Neural crest cell (in vitro differentiated cells): ENCODE measurements around the gene SKIDA1. TPM values are rescaled to one million over a fixed set of nuclear protein-coding genes. Genes with fewer than 3 reads are reported as not detected.
A peak's percentile ranks its signal among the peaks of the same experiment; 100 is the strongest.

ENCODE experiments used
- DNase-seq: peaks from one replicate; pipeline ENCODE4 v3.0.0; 2021; ENCODE audit warnings: low read depth, mixed read lengths, low spot score
- H3K27ac Mint-ChIP-seq: one replicate; pipeline ENCODE4 v1.8.0; 2021; ENCODE audit warnings: mild to moderate bottlenecking, mixed read lengths; ENCODE audit not compliant: unreplicated experiment
- H3K27me3 Mint-ChIP-seq: 2 replicates; pipeline ENCODE4 v1.8.0; 2021; ENCODE audit warnings: low read depth, mild to moderate bottlenecking, mixed read lengths
- H3K36me3 Mint-ChIP-seq: 2 replicates; pipeline ENCODE4 v1.8.0; 2021; ENCODE audit warnings: low read depth, mild to moderate bottlenecking, mixed read lengths
- H3K4me1 Mint-ChIP-seq: 2 replicates; pipeline ENCODE4 v1.8.0; 2021; ENCODE audit warnings: mixed read lengths
- H3K4me3 Mint-ChIP-seq: one replicate; pipeline ENCODE4 v1.8.0; 2021; ENCODE audit warnings: mild to moderate bottlenecking, mixed read lengths
- H3K9me3 Mint-ChIP-seq: 2 replicates; pipeline ENCODE4 v1.8.0; 2021; ENCODE audit warnings: mixed read lengths
- total RNA-seq: library from RNA; stranded (reverse); gene quantifications from 2 replicates; pipeline ENCODE4 v1.2.1, GENCODE V29; 2021
- TF ChIP-seq, protein P1 (sequence below): fragments of 200-600 bp; sonication (generic); conservative IDR thresholded peaks from 2 replicates; pipeline ENCODE4 v1.5.0; 2021; ENCODE audit warnings: antibody characterized with exemption, mild to moderate bottlenecking

SKIDA1 gene
- total RNA-seq, 1 donor from 2014 or later, result 53.0 TPM

DNA sequence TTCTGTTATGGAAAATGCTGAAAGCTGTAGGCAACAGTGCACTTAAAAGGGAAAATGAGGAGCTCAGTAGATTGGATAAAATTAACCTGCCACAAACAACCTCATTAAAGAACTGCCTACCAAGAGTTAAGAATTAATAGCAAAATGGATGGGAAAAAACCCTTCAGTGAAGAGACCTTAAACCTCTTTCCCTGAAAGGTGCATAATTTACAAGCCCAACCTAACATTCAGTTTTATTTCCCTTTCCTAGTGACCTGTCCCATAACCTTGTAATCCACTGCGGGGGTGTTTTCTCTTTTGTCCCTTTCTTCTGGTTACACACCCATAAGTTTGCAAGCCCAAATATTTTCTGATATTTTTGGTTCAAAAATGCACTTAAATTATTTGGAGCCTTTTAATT, 21.9 kb downstream of the SKIDA1 start:
- Mint-ChIP-seq H3K4me3 (peak overlapping the region; percentile 92), H3K4me1 (peaks cover 88% of the 10 kb centered on the region), H3K27ac (peak overlapping the region; percentile 72), H3K36me3 (no peaks in the 10 kb centered on the region), H3K9me3 (no peaks in the 10 kb centered on the region), H3K27me3 (peaks cover 4% of the 10 kb centered on the region)
- TF ChIP-seq, protein P1, sequence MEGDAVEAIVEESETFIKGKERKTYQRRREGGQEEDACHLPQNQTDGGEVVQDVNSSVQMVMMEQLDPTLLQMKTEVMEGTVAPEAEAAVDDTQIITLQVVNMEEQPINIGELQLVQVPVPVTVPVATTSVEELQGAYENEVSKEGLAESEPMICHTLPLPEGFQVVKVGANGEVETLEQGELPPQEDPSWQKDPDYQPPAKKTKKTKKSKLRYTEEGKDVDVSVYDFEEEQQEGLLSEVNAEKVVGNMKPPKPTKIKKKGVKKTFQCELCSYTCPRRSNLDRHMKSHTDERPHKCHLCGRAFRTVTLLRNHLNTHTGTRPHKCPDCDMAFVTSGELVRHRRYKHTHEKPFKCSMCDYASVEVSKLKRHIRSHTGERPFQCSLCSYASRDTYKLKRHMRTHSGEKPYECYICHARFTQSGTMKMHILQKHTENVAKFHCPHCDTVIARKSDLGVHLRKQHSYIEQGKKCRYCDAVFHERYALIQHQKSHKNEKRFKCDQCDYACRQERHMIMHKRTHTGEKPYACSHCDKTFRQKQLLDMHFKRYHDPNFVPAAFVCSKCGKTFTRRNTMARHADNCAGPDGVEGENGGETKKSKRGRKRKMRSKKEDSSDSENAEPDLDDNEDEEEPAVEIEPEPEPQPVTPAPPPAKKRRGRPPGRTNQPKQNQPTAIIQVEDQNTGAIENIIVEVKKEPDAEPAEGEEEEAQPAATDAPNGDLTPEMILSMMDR, result no peak
- no peak for DNase-seq

DNA sequence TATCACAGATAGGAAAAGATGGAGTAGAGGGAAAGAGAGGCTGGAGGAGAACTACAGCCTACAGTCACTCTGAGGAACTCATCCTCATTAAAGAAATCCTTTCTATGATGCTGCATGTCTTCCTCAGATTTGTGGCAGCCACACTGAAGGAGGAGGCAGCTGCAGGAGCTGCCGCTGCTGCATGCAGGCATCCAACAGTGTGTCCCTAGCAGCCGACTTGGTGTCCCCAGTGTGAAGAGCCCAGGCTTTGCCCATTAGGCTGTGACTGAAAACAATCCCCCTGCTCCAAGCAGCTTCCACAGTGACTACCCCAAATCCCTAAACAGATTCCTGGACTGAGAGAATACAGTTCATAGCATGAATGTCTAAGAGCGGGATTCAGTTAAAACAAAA, 23.1 kb downstream of the SKIDA1 start:
- H3K4me3 Mint-ChIP-seq, result peak overlapping the region; percentile 92
- H3K36me3 Mint-ChIP-seq, result no peaks in the 10 kb centered on the region
- peak overlapping the region; percentile 46 for H3K27ac Mint-ChIP-seq
- no peak for DNase-seq
- TF ChIP-seq, protein P1, result no peak
- peaks cover 3% of the 10 kb centered on the region for H3K27me3 Mint-ChIP-seq
- H3K9me3 Mint-ChIP-seq, result no peaks in the 10 kb centered on the region
- H3K4me1 Mint-ChIP-seq, result peaks cover 88% of the 10 kb centered on the region

DNA sequence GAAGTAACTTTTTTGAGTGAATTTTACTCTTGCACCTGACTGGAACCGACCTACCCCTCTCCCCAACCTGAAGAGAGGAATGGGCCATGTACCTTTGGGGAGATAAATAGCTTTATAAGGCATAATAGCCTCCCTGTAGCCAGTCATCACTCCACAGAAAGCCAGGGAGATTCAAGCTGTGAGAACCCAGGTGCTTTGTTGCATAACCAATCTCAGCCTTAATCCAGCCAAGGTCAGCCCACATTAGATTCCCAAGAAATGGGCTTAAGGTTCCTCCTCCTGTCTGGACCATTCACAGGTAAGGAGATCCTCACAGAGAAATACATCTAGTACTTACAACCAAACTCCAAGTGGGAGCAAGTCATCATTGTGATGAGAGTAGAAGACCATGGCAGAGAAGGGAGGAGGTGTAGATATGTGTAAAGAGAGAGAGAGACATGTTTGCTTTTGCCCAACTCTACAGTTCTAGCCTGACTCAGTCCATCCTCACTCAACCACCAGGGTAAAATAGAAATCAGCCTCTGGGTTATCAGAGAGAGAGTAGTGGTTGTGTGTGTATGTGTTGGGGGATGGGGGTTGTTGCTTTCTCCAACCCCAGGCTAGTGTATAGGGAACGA, 23.6 kb downstream of the SKIDA1 start:
- TF ChIP-seq, protein P1, result no peak
- Mint-ChIP-seq H3K4me1 (peaks cover 83% of the 10 kb centered on the region), H3K9me3 (no peaks in the 10 kb centered on the region), H3K4me3 (peak overlapping the region; percentile 92), H3K27ac (peak overlapping the region; percentile 46), H3K36me3 (no peaks in the 10 kb centered on the region), H3K27me3 (no peaks in the 10 kb centered on the region)
- no peak for DNase-seq

DNA sequence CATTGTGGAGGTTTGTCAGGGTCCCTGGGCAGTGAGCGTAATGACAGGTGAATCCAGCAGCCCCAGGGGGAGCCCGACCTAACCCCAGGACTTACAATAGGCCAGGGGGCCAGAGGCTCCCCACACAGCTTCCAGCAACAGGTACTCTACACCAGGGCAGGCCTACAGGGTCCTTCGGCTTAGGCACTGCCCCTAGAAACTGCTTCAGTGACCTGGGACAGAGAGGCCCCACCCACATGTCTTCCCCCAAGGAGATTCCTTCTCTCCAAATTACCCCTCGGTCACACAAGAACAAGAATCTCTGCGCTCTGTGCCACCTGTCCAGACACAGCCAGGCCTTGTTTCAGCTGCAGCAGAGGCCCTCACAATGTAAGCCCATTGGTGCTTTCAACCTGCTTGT, 24.4 kb downstream of the SKIDA1 start:
- H3K9me3 Mint-ChIP-seq, result no peaks in the 10 kb centered on the region
- H3K27ac Mint-ChIP-seq, result peak overlapping the region; percentile 91
- no peak for DNase-seq
- TF ChIP-seq, protein P1, result no peak
- H3K4me1 Mint-ChIP-seq, result peaks cover 76% of the 10 kb centered on the region
- H3K27me3 Mint-ChIP-seq, result no peaks in the 10 kb centered on the region
- no peaks in the 10 kb centered on the region for H3K36me3 Mint-ChIP-seq
- peak overlapping the region; percentile 92 for H3K4me3 Mint-ChIP-seq

DNA sequence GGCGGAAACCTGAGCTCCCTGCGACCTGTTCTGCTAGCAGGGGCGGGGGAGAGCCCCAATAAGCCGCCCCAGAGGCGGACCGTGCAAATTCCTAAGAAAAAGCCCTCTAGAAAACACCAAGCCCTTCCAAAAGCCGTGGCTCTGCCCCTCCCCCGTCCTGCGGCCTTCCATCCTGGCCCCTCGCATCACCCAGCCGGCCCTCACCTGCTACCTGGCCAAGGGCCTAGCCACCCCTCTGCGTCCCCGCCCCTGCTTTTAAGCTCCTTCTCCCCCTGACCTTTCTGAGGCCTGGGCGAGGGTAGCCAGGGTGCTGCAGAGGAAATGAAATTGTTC, 24.9 kb downstream of the SKIDA1 start:
- Mint-ChIP-seq H3K4me1 (peaks cover 71% of the 10 kb centered on the region), H3K4me3 (peak overlapping the region; percentile 92), H3K36me3 (no peaks in the 10 kb centered on the region), H3K9me3 (no peaks in the 10 kb centered on the region), H3K27me3 (no peaks in the 10 kb centered on the region), H3K27ac (peak overlapping the region; percentile 68)
- DNase-seq, result no peak
- TF ChIP-seq, protein P1, result no peak
